Adrenal gland (tissue), 5 donors: Measurements from ENCODE around the gene MT1B.

Experiments used
- POLR2A ChIP-seq, 2 donors: fragments of 450-650 bp; IDR thresholded peaks; one replicate each; pipeline ENCODE4 v1.6.1; 2017; ENCODE audit warnings: antibody characterized with exemption in 2 of 2, mild to moderate bottlenecking in 2 of 2, moderate library complexity in 1 of 2
- TF ChIP-seq, protein P1 (sequence below), 6 experiments: fragments of 450-650 bp in 4 of 6; fragments of 200-600 bp in 2 of 6; sonication (generic) in 1 of 6; IDR thresholded peaks; 1 replicate in 5 of 6; 2 replicates in 1 of 6; pipeline versions ENCODE4 v1.5.1 to v1.8.0; 2016 to 2021; ENCODE audit warnings: antibody characterized with exemption in 6 of 6, mild to moderate bottlenecking in 2 of 6, moderate library complexity in 1 of 6
- donor health status: DM: no; HTN: no; CAD: no.

DNA sequence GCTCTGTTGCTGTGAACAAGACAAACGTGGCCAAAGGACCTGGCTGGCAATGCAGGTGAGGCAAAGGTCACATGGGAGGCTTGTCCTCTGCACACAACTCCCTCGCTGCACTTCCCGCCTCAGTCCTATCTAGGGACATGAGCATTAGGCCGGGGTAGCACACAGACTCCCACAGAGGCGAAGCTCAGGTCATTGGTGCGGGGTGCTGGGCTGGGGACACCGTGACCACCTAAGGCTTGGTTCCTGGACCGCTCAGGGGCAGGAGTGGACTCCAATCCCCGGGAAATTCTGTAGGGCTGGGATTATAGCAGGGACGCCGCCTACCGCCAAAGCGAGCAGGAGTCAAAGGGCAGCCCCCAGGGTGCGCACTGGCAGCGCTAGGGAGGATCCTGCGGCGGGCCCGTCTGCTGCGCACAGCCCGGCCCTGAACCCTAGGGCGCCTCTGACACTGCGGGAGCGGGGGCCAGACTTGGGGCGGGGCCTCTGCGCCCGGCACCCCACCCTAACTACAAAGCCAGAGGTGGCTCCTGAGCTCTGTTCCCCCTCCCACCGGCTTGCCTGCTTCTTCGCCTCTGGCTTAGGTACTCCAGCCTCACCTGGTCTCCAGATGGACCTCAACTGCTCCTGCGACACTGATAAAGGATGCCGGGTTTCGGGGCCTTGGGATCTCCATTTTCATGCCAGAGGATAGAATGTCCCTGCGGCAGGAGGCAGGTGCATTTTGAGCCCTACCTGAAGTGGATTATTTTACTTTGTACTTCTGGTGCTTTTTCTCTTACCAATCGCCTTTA lies 3.9 kb upstream of the MT1B start:
- TF ChIP-seq, protein P1, sequence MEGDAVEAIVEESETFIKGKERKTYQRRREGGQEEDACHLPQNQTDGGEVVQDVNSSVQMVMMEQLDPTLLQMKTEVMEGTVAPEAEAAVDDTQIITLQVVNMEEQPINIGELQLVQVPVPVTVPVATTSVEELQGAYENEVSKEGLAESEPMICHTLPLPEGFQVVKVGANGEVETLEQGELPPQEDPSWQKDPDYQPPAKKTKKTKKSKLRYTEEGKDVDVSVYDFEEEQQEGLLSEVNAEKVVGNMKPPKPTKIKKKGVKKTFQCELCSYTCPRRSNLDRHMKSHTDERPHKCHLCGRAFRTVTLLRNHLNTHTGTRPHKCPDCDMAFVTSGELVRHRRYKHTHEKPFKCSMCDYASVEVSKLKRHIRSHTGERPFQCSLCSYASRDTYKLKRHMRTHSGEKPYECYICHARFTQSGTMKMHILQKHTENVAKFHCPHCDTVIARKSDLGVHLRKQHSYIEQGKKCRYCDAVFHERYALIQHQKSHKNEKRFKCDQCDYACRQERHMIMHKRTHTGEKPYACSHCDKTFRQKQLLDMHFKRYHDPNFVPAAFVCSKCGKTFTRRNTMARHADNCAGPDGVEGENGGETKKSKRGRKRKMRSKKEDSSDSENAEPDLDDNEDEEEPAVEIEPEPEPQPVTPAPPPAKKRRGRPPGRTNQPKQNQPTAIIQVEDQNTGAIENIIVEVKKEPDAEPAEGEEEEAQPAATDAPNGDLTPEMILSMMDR (IDR thresholded peaks at IDR 0.05) = no peak
- no peak for TF ChIP-seq POLR2A (IDR thresholded peaks at IDR 0.05)
